ENCODE results near the gene OTULIN.

The OTULIN gene

DNA sequence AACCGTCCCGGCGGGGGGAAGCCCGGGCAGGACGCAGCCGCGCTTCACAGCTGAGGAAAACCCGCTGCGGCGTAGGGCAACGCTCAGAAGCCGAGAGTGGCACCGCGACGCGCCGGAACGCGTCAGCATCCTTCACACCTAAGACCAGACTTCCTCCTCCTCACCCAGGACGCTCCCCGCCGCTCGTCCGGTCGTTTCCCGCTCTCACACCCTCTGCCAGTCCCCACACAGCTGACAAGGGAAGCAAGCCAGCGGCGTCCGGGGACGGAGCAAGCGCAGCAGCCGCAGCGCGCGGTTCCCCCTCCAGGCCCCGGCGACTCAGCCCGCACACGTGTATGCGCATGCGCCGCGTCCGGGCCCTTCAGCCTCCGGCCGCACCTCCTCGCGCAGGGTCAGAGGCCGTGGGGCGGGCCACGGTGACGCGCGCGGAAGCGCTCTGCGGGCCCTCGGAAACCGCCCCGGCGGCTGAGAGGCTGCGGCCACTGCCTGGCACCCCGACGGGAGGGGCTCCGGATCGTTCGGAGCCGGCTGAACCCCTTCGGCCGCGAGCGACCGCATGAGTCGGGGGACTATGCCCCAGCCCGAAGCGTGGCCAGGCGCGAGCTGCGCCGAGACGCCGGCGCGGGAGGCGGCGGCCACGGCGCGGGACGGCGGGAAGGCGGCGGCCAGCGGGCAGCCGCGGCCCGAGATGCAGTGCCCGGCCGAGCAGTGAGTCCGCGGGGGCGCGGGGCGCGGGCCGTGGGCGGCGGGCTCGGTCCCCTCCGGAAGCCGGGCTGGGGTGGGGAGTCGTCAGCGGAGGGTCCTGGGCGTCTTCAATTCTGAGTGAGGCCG, at the start of gene OTULIN:
Gene OTULIN (plus strand): TSS at position 449 of the 831 bp plus-strand sequence. CDS start 108 bp downstream, at position 557.
- DNase-seq = peak; percentile 95

DNA sequence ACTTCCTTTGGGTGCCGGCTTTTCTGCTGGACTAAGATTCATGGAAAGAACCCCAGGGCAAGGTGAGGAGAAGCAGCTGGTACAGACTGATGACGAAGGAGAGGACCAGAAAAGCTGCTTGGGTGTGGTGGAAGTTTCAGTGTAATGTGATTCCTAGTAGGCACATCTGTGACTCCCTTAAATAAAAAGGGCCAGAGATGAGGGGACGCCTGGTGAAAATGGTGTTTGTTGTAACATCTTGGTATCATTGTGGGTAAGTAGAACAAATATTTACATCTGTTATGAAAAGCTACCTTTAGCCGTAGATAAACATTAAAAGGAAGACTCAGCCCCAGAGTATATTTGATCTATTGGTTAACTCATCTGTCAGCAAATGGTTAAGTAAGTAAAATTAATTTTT, 49.2 kb upstream of the OTULIN start:
- DNase-seq = no peak

DNA sequence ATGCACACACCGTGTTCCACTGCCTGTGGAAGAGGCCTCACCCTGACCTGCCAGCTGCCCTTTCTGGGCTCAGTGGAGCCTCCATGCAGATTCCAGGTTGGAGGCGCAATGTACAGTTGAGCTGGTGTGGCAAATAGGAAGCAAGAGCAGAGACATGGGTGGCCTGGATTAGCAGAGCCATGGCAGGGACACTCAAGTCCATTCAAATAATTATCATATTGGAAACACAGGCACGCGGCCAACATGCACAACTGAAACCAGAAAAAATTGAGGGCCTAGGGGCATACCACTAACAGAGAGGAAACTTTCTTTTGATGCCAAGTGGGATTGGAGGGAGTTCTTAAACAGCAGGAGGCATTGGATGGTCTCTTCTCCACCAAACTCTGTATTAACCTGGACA, 47.1 kb upstream of the OTULIN start:
- DNase-seq = no peak

DNA sequence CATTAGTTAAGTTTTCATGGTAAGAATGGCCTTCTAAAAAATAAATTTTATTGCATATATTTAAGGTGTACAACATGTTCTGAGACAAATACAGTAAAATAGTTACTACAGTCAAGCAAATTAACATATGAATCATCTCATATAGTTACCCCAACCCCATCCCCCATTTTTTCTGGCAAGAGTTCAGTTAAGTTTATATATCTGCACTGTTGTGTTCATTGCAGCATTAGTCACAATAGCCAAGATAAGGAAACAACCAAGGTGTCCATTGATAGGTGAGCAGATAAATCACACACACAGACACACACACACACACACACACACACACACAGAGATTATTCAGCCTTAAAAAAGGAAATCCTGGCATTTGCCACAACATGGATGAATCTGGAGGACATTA, 37.2 kb upstream of the OTULIN start:
- DNase-seq = no peak

DNA sequence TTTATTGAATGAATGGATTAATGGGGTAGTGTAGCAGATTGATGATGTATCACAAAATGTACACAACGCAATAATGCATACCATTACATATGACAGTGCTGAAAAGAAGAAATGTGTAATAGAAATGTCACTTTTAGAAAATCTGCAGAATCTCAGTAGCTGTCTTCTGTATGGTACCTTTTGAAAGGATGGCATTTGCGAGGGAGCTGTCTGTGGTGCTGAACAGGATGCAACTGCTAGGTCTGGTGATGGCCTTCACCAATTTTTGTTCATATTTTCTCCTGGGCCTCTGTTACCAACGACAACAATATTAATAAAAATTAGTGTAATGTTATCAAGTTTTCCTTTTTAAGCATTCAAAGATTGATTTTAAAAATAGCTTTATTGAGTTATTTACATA, 36.2 kb upstream of the OTULIN start:
- peak; percentile 69 for DNase-seq

- no peak for DNase-seq
These were observed 33.8 kb upstream of the OTULIN start for GRCh38 chr5:14630671-14631070.

- no peak for DNase-seq
These were observed 28.9 kb upstream of the OTULIN start for GRCh38 chr5:14635656-14636055.

DNA sequence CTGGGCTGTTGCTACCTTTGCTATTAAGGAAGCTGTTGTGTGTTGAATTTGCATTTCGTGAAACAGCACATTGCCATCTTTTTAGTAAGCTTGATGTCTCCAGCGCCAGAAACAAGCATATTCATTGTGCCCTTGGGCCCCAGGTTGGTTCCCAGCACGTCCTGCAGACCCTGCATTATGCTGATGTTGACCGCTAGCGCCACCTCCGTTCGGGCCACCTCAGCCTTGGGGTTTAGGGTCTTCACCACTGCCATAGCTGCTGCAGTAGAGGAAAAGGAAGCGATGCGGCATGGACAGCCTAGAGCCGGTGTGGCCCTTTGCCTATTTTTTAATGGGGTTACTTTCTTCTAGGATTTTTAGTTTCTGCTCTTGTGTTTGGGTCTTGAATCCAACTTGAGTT, 23.8 kb upstream of the OTULIN start:
- DNase-seq = no peak

DNA sequence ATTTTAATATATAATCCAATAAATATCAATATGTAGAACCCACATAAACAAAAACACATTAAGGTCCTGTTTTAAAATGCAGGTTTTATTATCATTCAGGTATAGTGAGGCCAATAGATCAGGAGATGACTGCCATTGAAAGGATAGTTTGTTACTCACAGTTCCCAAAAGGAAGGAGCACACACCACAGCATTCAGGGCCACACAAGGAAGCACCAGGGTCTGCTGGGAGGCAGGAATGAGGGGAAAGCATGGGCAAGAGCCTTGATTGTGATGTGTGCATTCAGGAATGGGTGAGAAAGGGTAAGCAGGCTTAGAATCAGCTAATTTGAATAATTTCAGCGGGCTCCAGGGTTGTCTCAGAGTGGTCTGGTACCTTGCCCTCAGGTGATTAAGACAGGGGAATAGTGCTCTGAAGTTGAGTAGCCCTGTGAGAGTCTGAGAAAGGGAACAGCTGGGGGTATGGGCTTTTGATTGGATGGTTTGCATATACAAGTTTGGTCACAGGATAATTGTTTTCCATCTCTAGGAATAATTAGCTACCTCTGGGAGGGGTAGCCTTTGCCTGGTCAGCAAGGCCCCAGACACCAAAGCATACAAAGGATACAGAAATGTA, 19.8 kb upstream of the OTULIN start:
- no peak for DNase-seq

GRCh38 chr5:14650052-14650451, 14.5 kb upstream of the OTULIN start:
- DNase-seq = no peak

GRCh38 chr5:14655146-14655741, 9.3 kb upstream of the OTULIN start:
- no peak for DNase-seq

DNA sequence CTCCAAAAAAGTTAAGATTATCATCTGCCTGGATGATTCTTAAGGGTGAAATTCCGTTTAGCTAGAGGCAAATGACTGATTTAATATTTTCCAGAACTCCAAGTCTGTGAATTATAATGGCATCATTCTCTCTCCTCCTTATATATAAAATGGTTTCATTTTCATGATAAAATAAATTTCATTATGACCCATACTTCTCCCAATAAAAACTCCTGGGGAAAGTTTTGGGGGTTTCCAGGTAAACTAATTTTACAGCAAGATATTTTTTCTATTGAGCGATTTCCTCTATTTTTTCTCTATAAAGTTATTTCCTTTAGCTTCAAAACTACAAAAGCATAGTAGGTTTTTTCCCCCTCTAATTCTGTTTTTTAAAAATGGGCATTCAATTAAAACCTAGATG, 7.6 kb upstream of the OTULIN start:
- no peak for DNase-seq

GRCh38 chr5:14659821-14660607, 4.5 kb upstream of the OTULIN start:
- DNase-seq = no peak

DNA sequence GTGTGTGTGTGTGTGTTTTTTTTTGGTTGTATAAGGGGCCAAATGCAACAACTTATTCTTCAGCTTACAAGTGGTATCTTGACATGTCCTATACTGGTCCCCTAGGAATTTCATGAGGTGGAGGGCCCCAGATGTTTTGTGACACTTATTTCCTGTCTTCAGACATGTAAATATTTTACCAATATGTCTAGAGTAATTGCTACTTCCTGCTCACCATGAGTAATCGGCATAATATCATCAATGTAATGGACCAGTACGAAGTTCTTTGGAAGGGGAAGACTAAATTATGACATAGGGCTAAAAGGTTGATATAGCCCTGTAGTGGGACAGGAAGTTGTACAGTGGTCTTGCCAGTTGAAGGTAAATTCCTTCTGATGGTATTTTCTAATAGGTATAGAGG, 3.7 kb upstream of the OTULIN start:
- DNase-seq = no peak

DNA sequence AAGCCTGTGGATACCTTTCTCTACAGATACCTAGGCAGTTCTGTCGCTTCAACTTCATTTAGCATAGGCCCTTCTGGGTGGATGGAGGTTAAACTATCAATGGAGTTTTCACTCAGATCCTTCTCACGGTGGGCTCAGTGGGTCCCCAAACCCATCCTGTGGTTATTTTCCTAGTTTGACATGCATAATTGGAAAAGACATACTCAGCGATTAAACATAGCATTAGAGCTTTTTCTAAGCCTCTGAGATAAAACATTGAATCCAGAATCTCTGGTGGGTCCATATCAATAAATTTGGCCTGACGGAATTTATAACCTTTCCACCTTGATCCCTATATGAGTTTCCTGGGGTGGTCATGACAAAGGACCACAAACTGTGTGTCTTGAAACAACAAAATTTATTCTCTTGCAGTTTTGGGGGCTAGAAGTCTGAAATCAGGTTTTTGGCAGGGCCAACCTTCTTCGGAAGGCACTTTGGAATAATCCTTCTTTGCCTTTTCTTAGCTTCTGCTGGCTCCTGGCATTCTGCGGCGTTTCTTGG, 1.7 kb upstream of the OTULIN start:
- no peak for DNase-seq

DNA sequence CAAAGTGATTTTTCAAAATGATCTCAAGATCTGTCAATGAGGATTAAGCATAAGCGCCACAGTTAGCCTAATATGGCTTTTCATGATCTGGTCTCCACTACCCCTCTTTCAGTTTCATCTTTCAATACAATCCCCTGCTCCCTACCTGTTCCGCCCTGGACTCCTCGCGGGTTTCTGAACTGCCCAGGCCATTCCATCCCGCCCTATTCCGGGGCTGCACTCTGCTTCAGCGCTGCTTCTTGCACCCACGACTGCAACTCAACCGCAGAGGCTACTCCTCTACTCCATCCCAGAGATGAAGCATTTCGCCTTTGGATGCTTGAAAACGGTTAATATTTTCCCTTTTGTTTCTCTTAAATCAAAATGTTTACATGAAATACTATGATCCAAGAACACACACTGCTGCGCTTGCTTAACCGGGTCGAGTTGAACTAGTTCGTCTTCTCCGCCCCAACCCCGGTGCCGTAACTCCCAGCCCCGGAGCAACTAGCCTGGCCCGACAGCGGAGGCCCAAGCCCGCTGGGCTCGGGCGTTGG, 716 bp upstream of the OTULIN start:
- DNase-seq = no peak

GRCh38 chr5:14665101-14665822, 744 bp downstream of the OTULIN start:
- DNase-seq = no peak

GRCh38 chr5:14665949-14666348, 1.4 kb downstream of the OTULIN start:
- DNase-seq = peak; percentile 75

- no peak for DNase-seq
These were observed 1.8 kb downstream of the OTULIN start for GRCh38 chr5:14666357-14666756.

DNA sequence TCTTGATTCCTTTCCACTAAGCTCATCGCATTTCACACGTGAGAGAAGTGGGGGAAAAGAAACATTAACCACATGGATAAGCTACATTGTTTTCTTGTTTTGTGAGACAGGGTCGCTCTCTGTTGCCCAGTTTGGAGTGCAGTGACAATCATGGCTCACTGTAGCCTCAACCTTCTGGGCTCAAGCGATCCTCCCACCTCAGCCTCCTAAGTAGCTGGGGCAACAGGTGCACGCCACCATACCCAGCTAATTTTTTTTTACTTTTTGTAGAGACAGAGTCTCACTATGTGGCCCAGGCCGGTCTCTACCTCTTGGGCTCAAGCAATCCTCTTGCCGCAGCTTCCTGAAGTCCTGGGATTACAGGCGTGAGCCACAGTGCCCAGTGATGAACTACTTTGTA, 2.8 kb downstream of the OTULIN start:
- no peak for DNase-seq

DNA sequence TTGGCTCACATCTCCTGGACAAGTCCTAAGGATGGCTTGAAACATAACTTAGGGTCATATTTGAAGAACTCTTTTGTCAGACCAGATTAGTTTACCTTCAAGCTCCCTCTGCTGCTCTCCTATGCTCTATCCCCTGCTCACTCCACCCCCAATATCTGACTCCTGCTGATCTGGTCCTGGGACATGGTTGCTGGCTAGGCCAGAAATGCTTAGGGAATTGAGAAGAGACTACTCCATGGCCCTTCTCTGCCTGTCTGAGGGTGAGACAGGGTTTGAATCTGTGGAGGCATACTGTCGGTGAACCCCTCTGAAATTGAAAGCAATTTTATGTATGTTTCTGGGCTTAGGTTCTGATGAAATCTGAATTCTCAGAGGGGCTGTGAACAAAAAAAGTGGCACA, 3.3 kb downstream of the OTULIN start:
- no peak for DNase-seq

DNA sequence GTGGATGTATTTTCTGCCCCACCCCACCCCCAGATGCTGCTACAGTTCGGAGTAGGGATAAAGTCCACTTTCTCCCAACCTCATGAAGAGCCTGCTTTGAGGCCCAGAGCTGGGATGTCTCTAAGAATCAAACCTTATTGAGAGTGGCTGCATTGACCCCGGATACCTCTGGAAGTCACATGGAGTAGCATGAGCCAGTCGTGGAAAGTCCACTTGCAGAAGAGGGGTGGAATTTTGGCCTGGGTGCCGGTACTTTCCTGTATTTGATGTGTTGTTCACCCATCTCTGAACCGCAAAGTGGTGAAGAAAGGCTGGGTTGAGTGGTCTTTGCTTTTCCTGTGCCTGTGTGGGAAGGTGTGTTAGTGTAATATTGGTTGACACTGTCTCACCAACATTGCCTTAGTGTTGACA, 3.7 kb downstream of the OTULIN start:
- DNase-seq = peak; percentile 75
